ENCODE measurements around the gene LRRC72.

LRRC72 gene

DNA sequence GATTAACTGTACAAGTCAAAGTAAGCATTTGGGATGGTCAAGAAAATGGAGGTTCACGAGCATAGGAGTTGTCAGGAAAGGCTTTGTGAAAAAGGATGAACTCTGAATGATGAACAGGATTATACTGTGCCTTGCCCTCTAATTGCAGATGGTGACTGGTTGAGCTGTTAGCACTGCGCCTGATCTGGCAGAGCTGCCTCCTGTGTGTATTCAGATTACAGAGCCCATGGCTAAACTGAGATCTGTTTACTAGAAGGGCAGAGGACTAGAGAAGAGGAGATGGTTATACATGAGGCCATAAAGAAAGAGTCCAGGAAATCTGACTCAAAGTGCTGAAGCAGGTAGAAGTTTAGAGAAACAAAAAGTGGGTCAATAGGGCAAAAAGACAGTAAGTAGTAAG lies 29.7 kb downstream of the LRRC72 start:
- H3K4me3 ChIP-seq (replicated peaks; ENCODE audit: low read depth, low read length), result no peak overlapping the region
- DNase-seq (ENCODE audit: extremely low read depth, low read depth), result no peak
- TF ChIP-seq, protein P1, sequence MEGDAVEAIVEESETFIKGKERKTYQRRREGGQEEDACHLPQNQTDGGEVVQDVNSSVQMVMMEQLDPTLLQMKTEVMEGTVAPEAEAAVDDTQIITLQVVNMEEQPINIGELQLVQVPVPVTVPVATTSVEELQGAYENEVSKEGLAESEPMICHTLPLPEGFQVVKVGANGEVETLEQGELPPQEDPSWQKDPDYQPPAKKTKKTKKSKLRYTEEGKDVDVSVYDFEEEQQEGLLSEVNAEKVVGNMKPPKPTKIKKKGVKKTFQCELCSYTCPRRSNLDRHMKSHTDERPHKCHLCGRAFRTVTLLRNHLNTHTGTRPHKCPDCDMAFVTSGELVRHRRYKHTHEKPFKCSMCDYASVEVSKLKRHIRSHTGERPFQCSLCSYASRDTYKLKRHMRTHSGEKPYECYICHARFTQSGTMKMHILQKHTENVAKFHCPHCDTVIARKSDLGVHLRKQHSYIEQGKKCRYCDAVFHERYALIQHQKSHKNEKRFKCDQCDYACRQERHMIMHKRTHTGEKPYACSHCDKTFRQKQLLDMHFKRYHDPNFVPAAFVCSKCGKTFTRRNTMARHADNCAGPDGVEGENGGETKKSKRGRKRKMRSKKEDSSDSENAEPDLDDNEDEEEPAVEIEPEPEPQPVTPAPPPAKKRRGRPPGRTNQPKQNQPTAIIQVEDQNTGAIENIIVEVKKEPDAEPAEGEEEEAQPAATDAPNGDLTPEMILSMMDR (IDR thresholded peaks at IDR 0.05; ENCODE audit: low read depth, low read length, missing control alignments), result no peak

DNA sequence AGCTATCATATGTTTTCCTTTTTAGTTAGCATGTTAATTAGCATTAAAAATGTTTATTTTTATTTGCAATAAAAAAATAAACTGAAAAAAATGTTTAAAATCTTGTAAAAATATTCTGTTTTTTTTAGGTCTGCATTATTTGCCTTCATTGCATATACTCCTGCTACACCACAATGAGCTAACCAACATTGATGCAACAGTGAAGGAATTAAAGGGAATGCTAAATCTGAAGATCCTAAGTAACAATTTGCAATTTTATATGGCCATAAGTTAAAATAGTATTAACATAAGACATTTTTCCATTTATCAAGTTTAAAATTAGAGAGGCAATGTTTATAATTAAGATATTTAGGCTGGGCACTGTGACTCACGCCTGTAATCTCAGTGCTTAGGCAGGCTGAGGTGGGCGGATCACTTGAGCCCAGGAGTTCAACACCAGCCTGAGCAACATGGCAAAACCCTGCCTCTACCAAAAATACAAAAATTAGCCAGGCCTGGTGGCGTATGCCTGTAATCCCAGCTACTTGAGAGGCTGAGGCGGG lies 32.2 kb downstream of the LRRC72 start:
- TF ChIP-seq, protein P1 (IDR thresholded peaks at IDR 0.05; ENCODE audit: low read depth, low read length, missing control alignments), result no peak
- DNase-seq (ENCODE audit: extremely low read depth, low read depth), result no peak

DNA sequence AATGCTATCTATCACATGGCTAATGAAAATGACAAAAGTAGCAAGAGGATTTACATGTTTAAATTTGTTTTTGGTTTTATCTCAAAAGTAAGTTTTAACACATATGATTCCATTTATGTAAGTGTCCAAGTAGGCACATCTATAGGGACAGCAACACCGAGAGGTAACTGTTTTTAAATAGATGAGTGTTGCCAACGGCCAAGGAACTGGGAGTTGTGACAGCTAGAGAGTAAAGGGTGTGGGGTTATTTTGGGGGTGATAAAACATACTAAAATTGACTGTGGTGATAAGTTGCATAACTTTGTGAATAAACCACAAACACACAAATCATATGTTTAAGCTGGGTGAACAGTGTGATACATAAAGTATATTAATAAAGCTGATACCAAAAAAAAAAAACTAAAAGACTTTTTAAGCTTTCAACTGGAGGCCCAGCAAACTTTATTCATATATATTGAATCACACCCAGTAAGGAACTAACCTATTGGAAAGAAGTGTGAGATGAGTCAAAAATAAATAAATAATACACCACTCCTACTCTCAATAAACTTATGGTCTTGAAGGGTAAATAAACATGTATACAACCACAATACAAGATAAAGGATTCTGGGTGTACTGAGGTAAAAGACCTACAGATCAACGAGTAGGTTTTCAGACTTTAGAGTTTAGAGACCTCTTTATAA lies 33.0 kb downstream of the LRRC72 start:
- TF ChIP-seq, protein P1 (IDR thresholded peaks at IDR 0.05; ENCODE audit: low read depth, low read length, missing control alignments), result no peak

More for the DNA sequence above, 32.2 kb downstream of the LRRC72 start:
- H3K4me3 ChIP-seq (replicated peaks; ENCODE audit: low read depth, low read length), result no peak overlapping the region

DNA sequence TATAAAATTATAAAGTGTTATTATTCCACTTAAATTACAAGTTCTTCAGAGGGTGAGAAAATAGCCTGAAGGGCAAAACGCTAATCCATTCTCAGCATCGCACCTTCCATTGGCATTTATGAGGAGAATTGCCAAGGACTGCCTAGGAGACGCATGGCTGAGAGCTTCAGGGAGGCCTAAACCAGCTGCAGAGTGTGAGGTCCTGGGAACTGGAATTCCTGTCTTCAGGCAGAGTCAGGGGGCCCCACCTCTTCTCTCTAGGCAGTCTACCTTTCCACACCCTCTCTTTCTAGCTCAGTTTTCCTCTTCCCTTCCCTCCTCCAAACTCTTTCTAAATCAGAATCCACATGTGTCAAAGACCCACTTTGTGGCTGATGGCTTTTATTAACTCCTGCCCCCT lies 35.3 kb downstream of the LRRC72 start:
- TF ChIP-seq, protein P1 (IDR thresholded peaks at IDR 0.05; ENCODE audit: low read depth, low read length, missing control alignments), result no peak
- DNase-seq (ENCODE audit: extremely low read depth, low read depth), result no peak
- no peak overlapping the region for H3K4me3 ChIP-seq (replicated peaks; ENCODE audit: low read depth, low read length)

More for the DNA sequence above, 33.0 kb downstream of the LRRC72 start:
- H3K4me3 ChIP-seq (replicated peaks; ENCODE audit: low read depth, low read length), result no peak overlapping the region
- no peak for DNase-seq (ENCODE audit: extremely low read depth, low read depth)

DNA sequence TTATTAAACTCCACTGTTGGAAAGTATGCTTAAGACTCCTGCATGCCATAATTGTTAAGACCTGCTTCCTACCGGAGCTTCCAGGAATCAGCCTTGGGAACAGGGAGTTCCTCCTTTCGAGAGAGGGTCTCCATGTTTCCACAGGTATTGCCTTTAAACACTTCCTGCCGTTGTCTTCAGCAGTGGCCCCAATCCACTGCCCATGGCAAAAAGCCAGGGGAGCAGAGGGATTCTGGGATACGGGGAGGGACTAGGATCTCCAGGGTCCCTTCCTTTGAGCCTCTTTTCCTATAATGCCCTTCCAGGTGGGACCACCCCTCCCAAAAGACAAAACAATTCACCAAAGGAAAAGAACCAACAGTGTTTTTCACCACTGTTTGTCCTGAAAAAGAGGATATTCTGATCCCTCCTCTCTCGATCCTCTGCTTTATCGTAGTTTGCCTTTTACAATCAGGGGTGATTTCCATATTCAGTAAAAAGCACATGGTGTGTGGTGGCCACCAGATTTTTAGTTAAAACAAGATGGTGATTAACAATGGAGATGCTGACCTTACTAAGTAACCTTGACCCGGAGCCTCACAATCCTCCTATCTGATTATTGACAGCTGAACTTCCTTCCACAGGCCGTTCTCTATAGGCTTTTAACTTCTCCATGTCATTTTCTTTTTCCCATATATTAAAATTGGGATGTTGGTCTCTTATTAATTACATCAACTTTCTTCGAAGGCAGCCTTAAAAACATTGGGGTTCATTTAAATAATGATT lies 36.0 kb downstream of the LRRC72 start:
- no peak for DNase-seq (ENCODE audit: extremely low read depth, low read depth)
- TF ChIP-seq, protein P1 (IDR thresholded peaks at IDR 0.05; ENCODE audit: low read depth, low read length, missing control alignments), result no peak
- no peak overlapping the region for H3K4me3 ChIP-seq (replicated peaks; ENCODE audit: low read depth, low read length)

DNA sequence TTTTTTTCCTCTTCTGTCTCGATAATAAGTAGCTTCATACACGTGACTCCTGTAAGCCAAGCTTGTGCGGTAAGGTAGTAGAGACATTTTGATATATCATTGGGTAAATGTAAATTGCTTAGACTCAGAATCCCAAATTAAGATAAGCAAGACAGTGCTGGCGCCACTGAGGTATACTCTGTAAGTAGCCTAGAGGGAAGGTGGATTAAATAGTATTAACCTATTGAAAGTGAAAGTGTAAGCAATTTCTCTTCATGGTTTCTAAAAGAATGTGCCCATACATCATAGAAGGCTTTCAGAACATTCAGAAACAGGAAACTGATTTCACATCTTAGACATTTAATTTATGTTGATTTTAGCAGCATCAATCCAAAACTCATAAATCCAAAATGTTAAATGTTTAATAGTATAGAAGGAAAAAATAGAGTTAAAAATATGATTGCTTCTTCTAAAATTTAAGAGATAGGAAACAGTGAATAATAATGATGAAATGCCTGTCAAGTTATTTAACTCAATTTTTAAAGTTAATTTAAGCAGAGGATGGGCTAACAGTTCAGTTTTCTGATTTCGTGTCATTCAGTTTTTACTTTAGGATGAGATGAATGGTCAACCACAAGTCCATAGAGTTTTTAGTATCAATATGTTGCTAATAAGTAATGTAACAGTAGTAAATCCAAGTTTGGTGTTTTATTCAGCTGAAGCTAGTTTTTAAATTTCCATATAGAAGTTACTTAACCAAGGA lies 36.8 kb downstream of the LRRC72 start:
- no peak overlapping the region for H3K4me3 ChIP-seq (replicated peaks; ENCODE audit: low read depth, low read length)
- no peak for DNase-seq (ENCODE audit: extremely low read depth, low read depth)
- TF ChIP-seq, protein P1 (IDR thresholded peaks at IDR 0.05; ENCODE audit: low read depth, low read length, missing control alignments), result no peak
